Neural progenitor cell (in vitro differentiated cells): ENCODE measurements around the gene SLC25A18. TPM values are rescaled to one million over a fixed set of nuclear protein-coding genes. Genes with fewer than 3 reads are reported as not detected.

ENCODE experiments used
- DNase-seq: peaks from one replicate; pipeline ENCODE4 v3.0.0-alpha.2; 2016; ENCODE audit warnings: low spot score
- H2AFZ ChIP-seq: fragments of 200-600 bp; sonication (generic); replicated peaks from 2 replicates; pipeline ENCODE4 v1.6.1; 2016; ENCODE audit warnings: antibody characterized with exemption
- H3F3A ChIP-seq: fragments of 200-600 bp; sonication (generic); 2 replicates; pipeline ENCODE4 v1.6.1; 2016; ENCODE audit warnings: antibody characterized with exemption, low read depth
- H3K27ac ChIP-seq: fragments of 200-600 bp; sonication (generic); 2 replicates; pipeline ENCODE4 v1.5.1; 2016; ENCODE audit warnings: mild to moderate bottlenecking
- H3K27me3 ChIP-seq: fragments of 200-600 bp; sonication (generic); 2 replicates; pipeline ENCODE4 v1.6.1; 2016; ENCODE audit warnings: mild to moderate bottlenecking, moderate library complexity
- H3K36me3 ChIP-seq: fragments of 200-600 bp; sonication (generic); 2 replicates; pipeline ENCODE4 v1.5.1; 2016
- H3K4me1 ChIP-seq: fragments of 200-600 bp; sonication (generic); 2 replicates; pipeline ENCODE4 v1.6.1; 2016; ENCODE audit warnings: mixed run types
- H3K4me2 ChIP-seq: fragments of 200-600 bp; sonication (generic); 2 replicates; pipeline ENCODE4 v1.6.1; 2016
- H3K4me3 ChIP-seq: fragments of 200-600 bp; sonication (generic); 2 replicates; pipeline ENCODE4 v1.5.1; 2016
- H3K79me2 ChIP-seq: fragments of 200-600 bp; sonication (generic); 2 replicates; pipeline ENCODE4 v1.6.1; 2016; ENCODE audit warnings: low read depth
- H3K9ac ChIP-seq: fragments of 200-600 bp; sonication (generic); 2 replicates; pipeline ENCODE4 v1.6.1; 2016
- H3K9me3 ChIP-seq: fragments of 200-600 bp; sonication (generic); 2 replicates; pipeline ENCODE4 v1.5.1; 2016; ENCODE audit warnings: low read depth
- H4K20me1 ChIP-seq: fragments of 200-600 bp; sonication (generic); 2 replicates; pipeline ENCODE4 v1.6.1; 2016; ENCODE audit warnings: low read depth
- H3K27ac Mint-ChIP-seq: 3 replicates; pipeline ENCODE4 v1.8.0; 2021; ENCODE audit warnings: mixed read lengths
- H3K27me3 Mint-ChIP-seq: 2 replicates; pipeline ENCODE4 v1.8.0; 2022; ENCODE audit warnings: low read depth, mild to moderate bottlenecking, inconsistent platforms, moderate library complexity, mixed read lengths; ENCODE audit not compliant: insufficient read depth
- H3K36me3 Mint-ChIP-seq: 3 replicates; pipeline ENCODE4 v1.8.0; 2021; ENCODE audit warnings: mixed read lengths
- H3K4me1 Mint-ChIP-seq: 3 replicates; pipeline ENCODE4 v1.8.0; 2021; ENCODE audit warnings: mixed read lengths
- H3K4me3 Mint-ChIP-seq: 3 replicates; pipeline ENCODE4 v1.8.0; 2021; ENCODE audit warnings: mild to moderate bottlenecking, moderate library complexity, mixed read lengths
- H3K9me3 Mint-ChIP-seq: 3 replicates; pipeline ENCODE4 v1.8.0; 2020; ENCODE audit warnings: mixed read lengths
- EZH2 ChIP-seq: fragments of 200-600 bp; sonication (generic); IDR thresholded peaks from 2 replicates; pipeline ENCODE4 v1.6.1; 2017; ENCODE audit warnings: antibody characterized with exemption, mild to moderate bottlenecking, moderate library complexity
- EZH2phosphoT487 ChIP-seq: fragments of 200-600 bp; sonication (generic); IDR thresholded peaks from 2 replicates; pipeline ENCODE4 v1.6.1; 2017; ENCODE audit warnings: antibody characterized with exemption
- total RNA-seq: library from RNA; depleted of rRNA; stranded (reverse); fragments of >200 nt; gene quantifications from 2 replicates; pipeline ENCODE4 v1.2.3, GENCODE V29; 2015; ENCODE audit warnings: low replicate concordance
- TF ChIP-seq, protein P1 (sequence below): fragments of 200-600 bp; sonication (generic); IDR thresholded peaks from 2 replicates; pipeline ENCODE4 v1.5.1; 2017; ENCODE audit warnings: antibody characterized with exemption, mild to moderate bottlenecking

Gene SLC25A18
- total RNA-seq, 1 donor from 2014 or later: 0.88 TPM

GRCh38 chr22:17566776-17567175 lies 3.5 kb downstream of the SLC25A18 start:
- no peaks in the 10 kb centered on the region for H3K79me2 ChIP-seq
- no peak overlapping the region for H3K9ac ChIP-seq
- no peaks in the 10 kb centered on the region for H3K36me3 ChIP-seq
- H3K27me3 Mint-ChIP-seq: peaks cover 14% of the 10 kb centered on the region
- no peak overlapping the region for H3K4me3 Mint-ChIP-seq
- H3K4me1 ChIP-seq: peaks cover 35% of the 10 kb centered on the region
- TF ChIP-seq EZH2phosphoT487 (no peak), EZH2 (no peak)
- TF ChIP-seq, protein P1, sequence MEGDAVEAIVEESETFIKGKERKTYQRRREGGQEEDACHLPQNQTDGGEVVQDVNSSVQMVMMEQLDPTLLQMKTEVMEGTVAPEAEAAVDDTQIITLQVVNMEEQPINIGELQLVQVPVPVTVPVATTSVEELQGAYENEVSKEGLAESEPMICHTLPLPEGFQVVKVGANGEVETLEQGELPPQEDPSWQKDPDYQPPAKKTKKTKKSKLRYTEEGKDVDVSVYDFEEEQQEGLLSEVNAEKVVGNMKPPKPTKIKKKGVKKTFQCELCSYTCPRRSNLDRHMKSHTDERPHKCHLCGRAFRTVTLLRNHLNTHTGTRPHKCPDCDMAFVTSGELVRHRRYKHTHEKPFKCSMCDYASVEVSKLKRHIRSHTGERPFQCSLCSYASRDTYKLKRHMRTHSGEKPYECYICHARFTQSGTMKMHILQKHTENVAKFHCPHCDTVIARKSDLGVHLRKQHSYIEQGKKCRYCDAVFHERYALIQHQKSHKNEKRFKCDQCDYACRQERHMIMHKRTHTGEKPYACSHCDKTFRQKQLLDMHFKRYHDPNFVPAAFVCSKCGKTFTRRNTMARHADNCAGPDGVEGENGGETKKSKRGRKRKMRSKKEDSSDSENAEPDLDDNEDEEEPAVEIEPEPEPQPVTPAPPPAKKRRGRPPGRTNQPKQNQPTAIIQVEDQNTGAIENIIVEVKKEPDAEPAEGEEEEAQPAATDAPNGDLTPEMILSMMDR: no peak
- H3K9me3 Mint-ChIP-seq: peaks cover 3% of the 10 kb centered on the region
- no peaks in the 10 kb centered on the region for H3K36me3 Mint-ChIP-seq
- DNase-seq: no peak
- peaks cover 43% of the 10 kb centered on the region for H3K4me1 Mint-ChIP-seq
- H3K4me3 ChIP-seq: no peak overlapping the region
- no peak overlapping the region for H3K27ac Mint-ChIP-seq
- peaks cover 37% of the 10 kb centered on the region for H3F3A ChIP-seq
- H3K27ac ChIP-seq: no peak overlapping the region
- no peaks in the 10 kb centered on the region for H4K20me1 ChIP-seq
- no peak overlapping the region for H3K4me2 ChIP-seq
- H2AFZ ChIP-seq: no peak overlapping the region
- no peaks in the 10 kb centered on the region for H3K27me3 ChIP-seq
- H3K9me3 ChIP-seq: no peaks in the 10 kb centered on the region

DNA sequence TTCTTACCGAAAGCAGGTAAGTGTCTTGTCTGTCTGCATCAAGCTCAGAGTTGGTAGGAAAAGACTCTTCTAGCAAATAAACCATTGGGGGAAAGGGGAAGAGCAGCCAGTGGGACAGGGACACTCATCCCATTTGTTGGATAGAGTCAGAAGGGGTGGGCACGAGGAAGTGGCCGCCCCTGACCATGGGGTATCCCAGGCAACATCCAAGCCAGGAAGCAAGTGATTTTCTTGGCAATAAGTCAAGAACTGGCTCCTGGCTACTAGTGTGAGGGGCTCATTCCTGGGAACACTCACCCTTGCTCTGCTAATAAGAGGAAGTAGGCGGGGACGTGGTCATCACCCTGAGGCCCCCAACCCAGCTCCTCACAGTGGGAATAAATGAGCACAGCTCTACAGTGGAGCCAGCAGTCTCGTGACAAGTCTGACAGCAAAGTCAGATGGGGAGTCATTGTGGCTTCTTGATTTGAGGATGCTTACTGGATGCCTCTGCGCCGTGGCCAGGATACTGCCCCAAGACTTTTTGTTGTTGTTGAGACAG lies 6.7 kb downstream of the SLC25A18 start:
- Histone ChIP-seq H3K4me3 (no peak overlapping the region), H3K27ac (no peak overlapping the region), H3K79me2 (no peaks in the 10 kb centered on the region), H3K4me1 (peaks cover 21% of the 10 kb centered on the region), H3K9ac (no peak overlapping the region), H2AFZ (peak overlapping the region; percentile 53), H4K20me1 (no peaks in the 10 kb centered on the region), H3F3A (peaks cover 20% of the 10 kb centered on the region), H3K9me3 (no peaks in the 10 kb centered on the region), H3K4me2 (peak overlapping the region; percentile 6), H3K36me3 (no peaks in the 10 kb centered on the region), H3K27me3 (no peaks in the 10 kb centered on the region)
- H3K27me3 Mint-ChIP-seq: peaks cover 10% of the 10 kb centered on the region
- TF ChIP-seq EZH2phosphoT487 (no peak), EZH2 (no peak)
- TF ChIP-seq, protein P1: no peak
- no peak for DNase-seq
- H3K4me3 Mint-ChIP-seq: no peak overlapping the region
- no peaks in the 10 kb centered on the region for H3K9me3 Mint-ChIP-seq
- H3K4me1 Mint-ChIP-seq: peaks cover 37% of the 10 kb centered on the region
- peak overlapping the region; percentile 88 for H3K27ac Mint-ChIP-seq
- peaks cover 2% of the 10 kb centered on the region for H3K36me3 Mint-ChIP-seq

- peaks cover 2% of the 10 kb centered on the region for H3K36me3 Mint-ChIP-seq
- peaks cover 20% of the 10 kb centered on the region for H3F3A ChIP-seq
- no peaks in the 10 kb centered on the region for H3K9me3 Mint-ChIP-seq
- no peak for DNase-seq
- H4K20me1 ChIP-seq: no peaks in the 10 kb centered on the region
- no peak overlapping the region for H3K9ac ChIP-seq
- H3K9me3 ChIP-seq: no peaks in the 10 kb centered on the region
- H3K27ac Mint-ChIP-seq: peak overlapping the region; percentile 91
- peaks cover 10% of the 10 kb centered on the region for H3K27me3 Mint-ChIP-seq
- H3K4me1 Mint-ChIP-seq: peaks cover 46% of the 10 kb centered on the region
- no peak overlapping the region for H3K4me3 ChIP-seq
- H3K36me3 ChIP-seq: no peaks in the 10 kb centered on the region
- H3K4me1 ChIP-seq: peaks cover 21% of the 10 kb centered on the region
- H3K27ac ChIP-seq: no peak overlapping the region
- no peaks in the 10 kb centered on the region for H3K27me3 ChIP-seq
- H2AFZ ChIP-seq: no peak overlapping the region
- no peak overlapping the region for H3K4me2 ChIP-seq
- peak overlapping the region; percentile 1 for H3K4me3 Mint-ChIP-seq
- TF ChIP-seq EZH2phosphoT487: no peak
- TF ChIP-seq, protein P1: no peak
- no peak for TF ChIP-seq EZH2
- H3K79me2 ChIP-seq: no peaks in the 10 kb centered on the region
Measured at GRCh38 chr22:17570851-17571631, 7.7 kb downstream of the SLC25A18 start.
